RWPE2 (cell line): Measurements from ENCODE around the gene ERCC6L.
"Not testable (repeated sequence)": the region's sequence is repeated elsewhere in the genome, so short reads cannot be mapped to it uniquely, and the experiment has no call there.

ENCODE experiments used
- ATAC-seq: fragments of 200-7000 bp; cut with Tn5 transposase; 3 replicates; pipeline ENCODE4 v1.9.1; 2021; ENCODE audit warnings: low read depth
- DNase-seq: peaks from one replicate; pipeline ENCODE4 v3.0.0-alpha.2; 2020; ENCODE audit warnings: low spot score
- H3K27ac ChIP-seq: fragments of 450-650 bp; 2 replicates; pipeline ENCODE4 v1.5.1; 2017; ENCODE audit warnings: mild to moderate bottlenecking; ENCODE audit not compliant: poor library complexity, severe bottlenecking
- H3K27me3 ChIP-seq: fragments of 250-450 bp; sonication (Bioruptor Pico); 2 replicates; pipeline ENCODE4 v1.5.1; 2021; ENCODE audit warnings: mild to moderate bottlenecking, moderate library complexity; ENCODE audit not compliant: insufficient read depth, poor library complexity, severe bottlenecking
- H3K36me3 ChIP-seq: fragments of 250-450 bp; sonication (Bioruptor Pico); 2 replicates; pipeline ENCODE4 v1.5.1; 2020; ENCODE audit warnings: low read depth, mild to moderate bottlenecking, moderate library complexity
- H3K4me1 ChIP-seq: fragments of 250-450 bp; sonication (Bioruptor Pico); 2 replicates; pipeline ENCODE4 v1.5.1; 2021; ENCODE audit warnings: mild to moderate bottlenecking, moderate library complexity; ENCODE audit not compliant: insufficient read depth, poor library complexity, severe bottlenecking
- H3K4me3 ChIP-seq: fragments of 250-450 bp; sonication (Bioruptor Pico); 2 replicates; pipeline ENCODE4 v1.5.1; 2021; ENCODE audit warnings: mild to moderate bottlenecking, moderate library complexity; ENCODE audit not compliant: severe bottlenecking
- H3K9me3 ChIP-seq: fragments of 250-450 bp; sonication (Bioruptor Pico); 2 replicates; pipeline ENCODE4 v1.5.1; 2021; ENCODE audit warnings: mild to moderate bottlenecking, moderate library complexity; ENCODE audit not compliant: severe bottlenecking
- CTCF ChIP-seq: fragments of 450-650 bp; IDR thresholded peaks from one replicate; pipeline ENCODE4 v1.5.1; 2017; ENCODE audit warnings: mild to moderate bottlenecking, moderate library complexity; ENCODE audit not compliant: poor library complexity, severe bottlenecking

The ERCC6L gene

GRCh38 chrX:72176981-72177380 lies 61.8 kb downstream of the ERCC6L start:
- no peak overlapping the region for H3K27ac ChIP-seq
- no peak for TF ChIP-seq CTCF
- DNase-seq (no peak), ATAC-seq (no peak)
- no peaks in the 10 kb centered on the region for H3K36me3 ChIP-seq
- no peak overlapping the region for H3K4me3 ChIP-seq
- no peaks in the 10 kb centered on the region for H3K27me3 ChIP-seq
- no peaks in the 10 kb centered on the region for H3K9me3 ChIP-seq
- H3K4me1 ChIP-seq, result no peaks in the 10 kb centered on the region

- not testable (repeated sequence) for H3K36me3 ChIP-seq, DNase-seq, H3K4me3 ChIP-seq, ATAC-seq, H3K27ac ChIP-seq, H3K9me3 ChIP-seq, H3K4me1 ChIP-seq, H3K27me3 ChIP-seq
Observed at GRCh38 chrX:72176289-72176688, 62.5 kb downstream of the ERCC6L start.

- Histone ChIP-seq H3K36me3 (no peaks in the 10 kb centered on the region), H3K4me1 (no peaks in the 10 kb centered on the region), H3K9me3 (no peaks in the 10 kb centered on the region), H3K27ac (no peak overlapping the region), H3K4me3 (no peak overlapping the region), H3K27me3 (no peaks in the 10 kb centered on the region)
- DNase-seq, result no peak
- no peak for ATAC-seq
- no peak for TF ChIP-seq CTCF
Observed at GRCh38 chrX:72169008-72169728, 69.7 kb downstream of the ERCC6L start.

GRCh38 chrX:72165551-72165950 lies 73.3 kb downstream of the ERCC6L start:
- no peak for TF ChIP-seq CTCF
- no peaks in the 10 kb centered on the region for H3K9me3 ChIP-seq
- H3K4me1 ChIP-seq, result no peaks in the 10 kb centered on the region
- no peak for DNase-seq
- no peaks in the 10 kb centered on the region for H3K36me3 ChIP-seq
- H3K27me3 ChIP-seq, result no peaks in the 10 kb centered on the region
- no peak for ATAC-seq
- H3K27ac ChIP-seq, result no peak overlapping the region
- H3K4me3 ChIP-seq, result no peak overlapping the region

GRCh38 chrX:72159769-72160168 lies 79.1 kb downstream of the ERCC6L start:
- no peaks in the 10 kb centered on the region for H3K4me1 ChIP-seq
- DNase-seq (no peak), ATAC-seq (no peak)
- H3K27me3 ChIP-seq, result no peaks in the 10 kb centered on the region
- no peaks in the 10 kb centered on the region for H3K9me3 ChIP-seq
- H3K27ac ChIP-seq, result no peak overlapping the region
- no peak overlapping the region for H3K4me3 ChIP-seq
- no peak for TF ChIP-seq CTCF
- H3K36me3 ChIP-seq, result no peaks in the 10 kb centered on the region
